Peyer's patch (tissue), 4 donors: ENCODE data around the gene ZFHX3. TPM values are rescaled to one million over a fixed set of nuclear protein-coding genes. Genes with fewer than 3 reads are reported as not detected.

ENCODE experiments used
- DNase-seq, 3 donors: peaks; one replicate each; pipeline ENCODE4 v3.0.0-alpha.2; 2017 to 2019
- H3K27ac ChIP-seq, 4 donors: fragments of 200-600 bp; sonication (generic); one replicate each; pipeline ENCODE4 v1.5.1; 2016 to 2019
- H3K27me3 ChIP-seq, 2 donors: fragments of 200-600 bp; sonication (generic); one replicate each; pipeline ENCODE4 v1.5.1; 2019
- H3K36me3 ChIP-seq, 3 donors: fragments of 200-600 bp; sonication (generic); one replicate each; pipeline ENCODE4 v1.5.1; 2016 to 2019
- H3K4me1 ChIP-seq, 4 donors: fragments of 200-600 bp; sonication (generic); one replicate each; pipeline ENCODE4 v1.5.1; 2016 to 2019
- H3K4me3 ChIP-seq, 4 donors: fragments of 200-600 bp; sonication (generic); 1 replicate in 3 of 4; 2 replicates in 1 of 4; pipeline ENCODE4 v1.5.1; 2016 to 2019; ENCODE audit warnings: mild to moderate bottlenecking in 1 of 4
- H3K9me3 ChIP-seq, 4 donors: fragments of 200-600 bp; sonication (generic); one replicate each; pipeline ENCODE4 v1.5.1; 2016 to 2019; ENCODE audit warnings: mild to moderate bottlenecking in 1 of 4
- CTCF ChIP-seq, 6 experiments: fragments of 450-650 bp in 4 of 6; fragments of 200-600 bp in 2 of 6; sonication (generic) in 1 of 6; IDR thresholded peaks; one replicate each; pipeline ENCODE4 v1.5.1; 2017 to 2019; ENCODE audit warnings: antibody characterized with exemption in 6 of 6, mild to moderate bottlenecking in 3 of 6, moderate library complexity in 1 of 6
- POLR2A ChIP-seq, 2 donors: fragments of 450-650 bp; IDR thresholded peaks; one replicate each; pipeline ENCODE4 v1.5.1; 2017; ENCODE audit warnings: antibody characterized with exemption in 2 of 2, mild to moderate bottlenecking in 2 of 2, moderate library complexity in 2 of 2
- total RNA-seq, 4 donors: library from RNA; depleted of rRNA; stranded (reverse); fragments of >200 nt; gene quantifications; one replicate each; pipeline ENCODE4 v1.1.0, GENCODE V29; 2016

The ZFHX3 gene
- total RNA-seq, 4 donors from 2014 or later, result 6.3 to 39.6 (median 14.6) TPM

DNA sequence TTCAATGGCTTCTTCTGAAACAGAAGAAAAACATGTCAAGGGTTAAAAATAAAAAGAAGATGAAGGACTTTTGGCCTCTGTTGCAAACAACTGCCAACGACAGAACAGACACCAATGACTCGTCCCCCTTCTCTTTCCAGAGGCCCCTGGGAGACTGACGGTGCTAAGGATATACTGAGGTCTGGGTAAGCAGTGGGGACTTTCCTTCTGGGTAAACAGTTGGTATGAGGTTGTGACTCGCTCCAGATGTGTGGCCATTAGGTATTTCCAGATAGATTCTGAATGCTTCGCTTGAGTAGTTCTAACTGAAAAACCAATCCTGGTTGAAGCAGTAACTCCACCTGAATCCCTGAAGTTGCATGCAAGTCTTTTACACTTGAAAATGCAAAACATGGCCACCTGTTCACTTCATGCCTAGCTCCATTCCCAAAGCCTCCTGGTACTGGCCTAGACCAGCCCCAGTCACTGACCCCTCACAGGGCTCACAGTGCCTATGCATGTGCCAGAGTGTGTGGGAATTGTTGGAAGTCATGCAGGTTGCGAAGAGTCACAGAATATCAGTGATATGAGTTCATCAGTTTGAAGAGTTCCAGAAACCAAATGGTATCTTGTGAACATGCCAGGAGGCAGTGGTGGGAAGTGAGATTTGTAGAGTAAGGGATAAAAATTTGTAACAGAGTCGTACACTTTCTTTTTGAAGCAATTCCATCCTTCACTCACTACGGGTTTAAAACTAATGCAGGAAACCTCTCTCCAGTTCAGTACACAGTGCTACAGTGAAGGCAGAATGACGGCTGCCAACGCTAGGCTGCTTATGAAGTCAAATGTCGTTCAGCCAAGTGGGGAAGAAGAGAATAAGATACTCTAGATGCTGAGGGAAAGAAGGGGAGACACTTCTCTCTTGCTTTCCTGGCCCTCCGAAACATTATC is 217.8 kb downstream of the ZFHX3 start:
- DNase-seq, result no peak
- Histone ChIP-seq H3K27ac (no peak overlapping the region), H3K27me3 (no peaks in the 10 kb centered on the region), H3K4me1 (no peaks in the 10 kb centered on the region), H3K36me3 (no peaks in the 10 kb centered on the region), H3K4me3 (no peak overlapping the region), H3K9me3 (no peaks in the 10 kb centered on the region)
- TF ChIP-seq POLR2A (IDR thresholded peaks at IDR 0.05) (no peak), CTCF (IDR thresholded peaks at IDR 0.05) (no peak)

- Histone ChIP-seq H3K36me3 (no peaks in the 10 kb centered on the region), H3K27me3 (no peaks in the 10 kb centered on the region), H3K4me3 (no peak overlapping the region), H3K9me3 (no peaks in the 10 kb centered on the region), H3K27ac (no peak overlapping the region), H3K4me1 (no peaks in the 10 kb centered on the region)
- DNase-seq, result no peak
- no peak for TF ChIP-seq CTCF (IDR thresholded peaks at IDR 0.05)
- TF ChIP-seq POLR2A (IDR thresholded peaks at IDR 0.05), result no peak
Measured at GRCh38 chr16:72827866-72828265, 220.1 kb downstream of the ZFHX3 start.

- Histone ChIP-seq H3K36me3 (no peaks in the 10 kb centered on the region), H3K27ac (no peak overlapping the region)
Measured at GRCh38 chr16:72825912-72826621, 221.9 kb downstream of the ZFHX3 start.

GRCh38 chr16:72824761-72825160 is 223.2 kb downstream of the ZFHX3 start:
- H3K4me1 ChIP-seq, result no peaks in the 10 kb centered on the region
- no peaks in the 10 kb centered on the region for H3K27me3 ChIP-seq
- H3K27ac ChIP-seq, result no peak overlapping the region
- TF ChIP-seq CTCF (IDR thresholded peaks at IDR 0.05) (no peak), POLR2A (IDR thresholded peaks at IDR 0.05) (no peak)
- no peak for DNase-seq
- no peak overlapping the region for H3K4me3 ChIP-seq
- H3K36me3 ChIP-seq, result no peaks in the 10 kb centered on the region
- H3K9me3 ChIP-seq, result no peaks in the 10 kb centered on the region

More at GRCh38 chr16:72825912-72826621, 221.9 kb downstream of the ZFHX3 start:
- H3K4me3 ChIP-seq, result no peak overlapping the region
- no peaks in the 10 kb centered on the region for H3K4me1 ChIP-seq
- TF ChIP-seq CTCF (IDR thresholded peaks at IDR 0.05), result no peak
- no peaks in the 10 kb centered on the region for H3K27me3 ChIP-seq
- DNase-seq, result no peak
- H3K9me3 ChIP-seq, result no peaks in the 10 kb centered on the region

DNA sequence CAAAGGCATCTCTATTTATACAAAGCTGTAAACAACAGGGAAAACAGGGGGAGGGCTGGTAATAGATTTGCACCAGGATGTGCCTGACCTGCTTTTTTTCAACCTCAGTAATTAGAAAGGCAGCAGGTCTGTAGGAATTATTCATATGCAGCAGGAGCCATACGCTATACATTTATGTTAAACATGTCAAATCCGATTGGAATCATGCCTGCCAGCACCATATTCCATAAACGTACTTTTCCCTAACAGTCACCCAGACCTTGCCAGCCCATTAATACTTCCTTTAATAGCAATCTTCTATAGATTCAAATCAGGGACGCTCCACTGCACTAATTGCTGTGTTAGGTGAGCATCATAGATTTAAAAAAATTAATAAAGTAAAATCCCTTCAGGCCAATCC is 223.9 kb downstream of the ZFHX3 start:
- Histone ChIP-seq H3K4me3 (no peak overlapping the region), H3K36me3 (no peaks in the 10 kb centered on the region), H3K27me3 (no peaks in the 10 kb centered on the region), H3K4me1 (no peaks in the 10 kb centered on the region), H3K27ac (no peak overlapping the region), H3K9me3 (no peaks in the 10 kb centered on the region)
- no peak for DNase-seq
- TF ChIP-seq POLR2A (IDR thresholded peaks at IDR 0.05) (no peak), CTCF (IDR thresholded peaks at IDR 0.05) (no peak)
